SU-DHL-6 (cell line): ENCODE results near the gene MYO7A.

Experiments
- H2AFZ ChIP-seq: fragments of 200-600 bp; sonication (generic); 2 replicates; pipeline ENCODE4 v1.6.1; 2014; ENCODE audit warnings: low read depth, mild to moderate bottlenecking, moderate library complexity, mixed read lengths, antibody characterized with exemption, low read length; ENCODE audit not compliant: severe bottlenecking
- H3F3A ChIP-seq: fragments of 200-600 bp; shearing (Covaris generic); 2 replicates; pipeline ENCODE4 v1.6.0; 2016; ENCODE audit warnings: antibody characterized with exemption, mild to moderate bottlenecking; ENCODE audit not compliant: insufficient read depth
- H3K27ac ChIP-seq: fragments of 200-600 bp; sonication (generic); 2 replicates; pipeline ENCODE4 v1.5.1; 2016; ENCODE audit warnings: low read depth, mild to moderate bottlenecking, low read length, moderate library complexity, mixed read lengths
- H3K27me3 ChIP-seq: fragments of 200-600 bp; sonication (generic), shearing (Covaris generic); 2 replicates; pipeline ENCODE4 v1.6.0; 2014; ENCODE audit warnings: mild to moderate bottlenecking, low read length
- H3K36me3 ChIP-seq: fragments of 200-600 bp; sonication (generic); 2 replicates; pipeline ENCODE4 v1.6.1; 2014; ENCODE audit warnings: mild to moderate bottlenecking, low read length, mixed read lengths
- H3K4me2 ChIP-seq: fragments of 300-600, 200-600 bp; shearing (Covaris generic), sonication (generic); 2 replicates; pipeline ENCODE4 v1.6.0; 2014; ENCODE audit warnings: low read length, low read depth, mild to moderate bottlenecking; ENCODE audit not compliant: poor library complexity, severe bottlenecking
- H3K4me3 ChIP-seq: fragments of 200-600 bp; sonication (generic); 2 replicates; pipeline ENCODE4 v1.5.1; 2014; ENCODE audit warnings: antibody characterized with exemption, low read length, mild to moderate bottlenecking, mixed read lengths; ENCODE audit not compliant: insufficient read depth, poor library complexity, severe bottlenecking
- H3K79me2 ChIP-seq: fragments of 200-600 bp; sonication (generic); 2 replicates; pipeline ENCODE4 v1.6.1; 2014; ENCODE audit warnings: mild to moderate bottlenecking, low read length, moderate library complexity; ENCODE audit not compliant: insufficient read depth
- H3K9ac ChIP-seq: fragments of 200-600 bp; sonication (generic); 2 replicates; pipeline ENCODE4 v1.7.0; 2014; ENCODE audit warnings: mild to moderate bottlenecking, low read length
- H3K9me2 ChIP-seq: fragments of 200-600 bp; sonication (generic); replicated peaks from 2 replicates; pipeline ENCODE4 v1.6.1; 2014; ENCODE audit warnings: low read length; ENCODE audit not compliant: insufficient read depth
- H3K9me3 ChIP-seq: fragments of 200-600 bp; sonication (generic); 2 replicates; pipeline ENCODE4 v1.6.1; 2014; ENCODE audit warnings: low read length, mixed read lengths; ENCODE audit not compliant: insufficient read depth
- H4K20me1 ChIP-seq: fragments of 200-600 bp; sonication (generic); 2 replicates; pipeline ENCODE4 v1.6.1; 2014; ENCODE audit warnings: low read depth, mild to moderate bottlenecking, antibody characterized with exemption, low read length, moderate library complexity, mixed read lengths
- EZH2phosphoT487 ChIP-seq: fragments of 200-600 bp; sonication (generic), shearing (Covaris generic); conservative IDR thresholded peaks from 2 replicates; pipeline ENCODE4 v1.6.1; 2018; ENCODE audit warnings: mild to moderate bottlenecking, antibody characterized with exemption, low read length, moderate library complexity, mixed read lengths
- TF ChIP-seq, protein P1 (sequence below): fragments of 200-600 bp; sonication (generic); IDR thresholded peaks from one replicate; pipeline ENCODE4 v1.5.1; 2017; ENCODE audit warnings: antibody characterized with exemption, mild to moderate bottlenecking, low read length, moderate library complexity; ENCODE audit not compliant: insufficient read depth, poor library complexity, severe bottlenecking

Gene MYO7A

DNA sequence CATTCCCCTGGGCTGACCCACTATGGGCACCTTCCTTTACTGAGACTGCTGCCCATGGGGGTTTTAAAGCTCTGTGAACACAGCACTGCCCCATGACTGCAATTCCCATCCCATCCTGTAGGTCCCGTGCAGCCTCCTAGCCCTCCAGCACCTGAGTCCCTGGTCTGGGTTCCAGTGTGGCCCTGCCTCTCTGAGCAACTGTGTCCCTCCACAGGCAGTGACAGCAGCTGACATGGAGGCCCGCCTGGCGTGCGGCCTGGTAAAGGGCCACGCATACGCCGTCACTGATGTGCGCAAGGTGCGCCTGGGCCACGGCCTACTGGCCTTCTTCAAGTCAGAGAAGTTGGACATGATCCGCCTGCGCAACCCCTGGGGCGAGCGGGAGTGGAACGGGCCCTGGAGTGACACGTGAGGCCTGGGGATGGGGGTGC is 12.8 kb upstream of the MYO7A start:
- Histone ChIP-seq H3K9me2 (no peaks in the 10 kb centered on the region), H3K4me2 (no peak overlapping the region), H3K36me3 (no peaks in the 10 kb centered on the region), H3K27ac (no peak overlapping the region), H2AFZ (no peak overlapping the region), H3K9ac (no peak overlapping the region), H3F3A (no peaks in the 10 kb centered on the region), H4K20me1 (no peaks in the 10 kb centered on the region), H3K27me3 (no peaks in the 10 kb centered on the region), H3K9me3 (no peaks in the 10 kb centered on the region), H3K4me3 (no peak overlapping the region), H3K79me2 (no peaks in the 10 kb centered on the region)
- TF ChIP-seq, protein P1, sequence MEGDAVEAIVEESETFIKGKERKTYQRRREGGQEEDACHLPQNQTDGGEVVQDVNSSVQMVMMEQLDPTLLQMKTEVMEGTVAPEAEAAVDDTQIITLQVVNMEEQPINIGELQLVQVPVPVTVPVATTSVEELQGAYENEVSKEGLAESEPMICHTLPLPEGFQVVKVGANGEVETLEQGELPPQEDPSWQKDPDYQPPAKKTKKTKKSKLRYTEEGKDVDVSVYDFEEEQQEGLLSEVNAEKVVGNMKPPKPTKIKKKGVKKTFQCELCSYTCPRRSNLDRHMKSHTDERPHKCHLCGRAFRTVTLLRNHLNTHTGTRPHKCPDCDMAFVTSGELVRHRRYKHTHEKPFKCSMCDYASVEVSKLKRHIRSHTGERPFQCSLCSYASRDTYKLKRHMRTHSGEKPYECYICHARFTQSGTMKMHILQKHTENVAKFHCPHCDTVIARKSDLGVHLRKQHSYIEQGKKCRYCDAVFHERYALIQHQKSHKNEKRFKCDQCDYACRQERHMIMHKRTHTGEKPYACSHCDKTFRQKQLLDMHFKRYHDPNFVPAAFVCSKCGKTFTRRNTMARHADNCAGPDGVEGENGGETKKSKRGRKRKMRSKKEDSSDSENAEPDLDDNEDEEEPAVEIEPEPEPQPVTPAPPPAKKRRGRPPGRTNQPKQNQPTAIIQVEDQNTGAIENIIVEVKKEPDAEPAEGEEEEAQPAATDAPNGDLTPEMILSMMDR, result no peak
- TF ChIP-seq EZH2phosphoT487, result no peak

DNA sequence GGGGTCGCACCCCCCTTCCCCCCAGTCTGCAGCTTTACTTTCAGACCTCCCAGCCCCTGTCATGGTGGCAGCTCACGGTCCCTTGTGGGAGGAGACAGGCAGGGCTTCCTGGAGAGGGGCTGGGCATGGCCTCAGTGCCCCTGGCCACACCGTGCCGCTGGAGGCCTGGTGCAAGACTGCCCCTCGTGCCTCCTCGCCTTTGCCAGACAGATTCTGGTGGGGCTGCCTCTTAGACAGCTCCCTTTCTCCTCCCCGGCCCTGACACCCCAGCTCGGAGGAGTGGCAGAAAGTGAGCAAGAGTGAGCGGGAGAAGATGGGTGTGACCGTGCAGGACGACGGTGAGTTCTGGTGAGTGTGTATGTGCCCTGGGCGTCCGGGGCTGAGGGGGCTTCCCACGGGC is 12.1 kb upstream of the MYO7A start:
- Histone ChIP-seq H3K36me3 (no peaks in the 10 kb centered on the region), H3K9ac (no peak overlapping the region), H3F3A (no peaks in the 10 kb centered on the region), H3K27me3 (no peaks in the 10 kb centered on the region), H4K20me1 (no peaks in the 10 kb centered on the region), H3K27ac (no peak overlapping the region), H3K4me3 (no peak overlapping the region), H3K9me3 (no peaks in the 10 kb centered on the region), H3K4me2 (no peak overlapping the region), H3K79me2 (no peaks in the 10 kb centered on the region), H3K9me2 (no peaks in the 10 kb centered on the region), H2AFZ (no peak overlapping the region)
- no peak for TF ChIP-seq EZH2phosphoT487
- TF ChIP-seq, protein P1, result no peak

GRCh38 chr11:77117492-77117891 is 10.6 kb upstream of the MYO7A start:
- H2AFZ ChIP-seq, result no peak overlapping the region
- H3K36me3 ChIP-seq, result no peaks in the 10 kb centered on the region
- H4K20me1 ChIP-seq, result no peaks in the 10 kb centered on the region
- H3K27me3 ChIP-seq, result no peaks in the 10 kb centered on the region
- H3K27ac ChIP-seq, result no peak overlapping the region
- H3K4me2 ChIP-seq, result no peak overlapping the region
- no peak overlapping the region for H3K9ac ChIP-seq
- no peak overlapping the region for H3K4me3 ChIP-seq
- TF ChIP-seq, protein P1, result no peak
- no peak for TF ChIP-seq EZH2phosphoT487
- H3K79me2 ChIP-seq, result no peaks in the 10 kb centered on the region
- H3F3A ChIP-seq, result no peaks in the 10 kb centered on the region
- H3K9me3 ChIP-seq, result no peaks in the 10 kb centered on the region
- no peaks in the 10 kb centered on the region for H3K9me2 ChIP-seq
